Naive B cell (primary cell): Measurements from ENCODE around the gene KRTAP12-3. TPM values are rescaled to one million over a fixed set of nuclear protein-coding genes. Genes with fewer than 3 reads are reported as not detected.

Source experiments
- ATAC-seq, 2 donors: fragments of 150-1000 bp; cut with Tn5 transposase; 2 replicates each; pipeline ENCODE4 v1.10.0; 2021; ENCODE audit warnings: low read depth in 2 of 2, mild to moderate bottlenecking in 2 of 2, moderate library complexity in 2 of 2
- DNase-seq: peaks from one replicate; pipeline ENCODE4 v3.0.0; 2022
- H3K27ac Mint-ChIP-seq, 6 donors: one replicate each; pipeline ENCODE4 v1.8.0; 2020 to 2022; ENCODE audit warnings: mild to moderate bottlenecking in 6 of 6, mixed read lengths in 6 of 6, moderate library complexity in 5 of 6, inconsistent platforms in 2 of 6
- H3K27me3 Mint-ChIP-seq, 3 donors: one replicate each; pipeline ENCODE4 v1.8.0; 2021 to 2022; ENCODE audit warnings: mixed read lengths in 3 of 3, mild to moderate bottlenecking in 1 of 3
- H3K36me3 Mint-ChIP-seq, 2 donors: one replicate each; pipeline ENCODE4 v1.8.0; 2020 to 2022; ENCODE audit warnings: mixed read lengths in 2 of 2, inconsistent platforms in 1 of 2, mild to moderate bottlenecking in 1 of 2
- H3K4me1 Mint-ChIP-seq, 3 donors: one replicate each; pipeline ENCODE4 v1.8.0; 2020 to 2022; ENCODE audit warnings: mixed read lengths in 3 of 3, inconsistent platforms in 1 of 3, mild to moderate bottlenecking in 1 of 3, moderate library complexity in 1 of 3
- H3K4me3 Mint-ChIP-seq, 8 donors: one replicate each; pipeline ENCODE4 v1.8.0; 2020 to 2022; ENCODE audit warnings: mild to moderate bottlenecking in 8 of 8, mixed read lengths in 8 of 8, moderate library complexity in 8 of 8, inconsistent platforms in 2 of 8
- H3K9me3 Mint-ChIP-seq, 7 donors: one replicate each; pipeline ENCODE4 v1.8.0; 2020 to 2022; ENCODE audit warnings: mixed read lengths in 7 of 7, mild to moderate bottlenecking in 5 of 7, inconsistent platforms in 2 of 7, moderate library complexity in 1 of 7
- polyA plus RNA-seq, 6 donors: library from polyadenylated mRNA; unstranded; fragments of 300-500 nt; fragmentation: Illumina TruSeq; gene quantifications; one replicate each; pipeline ENCODE4 v1.2.3, GENCODE V29; 2021; ENCODE audit warnings: low read depth in 6 of 6

KRTAP12-3 gene
- polyA plus RNA-seq, 6 donors from 2014 or later = not detected

DNA sequence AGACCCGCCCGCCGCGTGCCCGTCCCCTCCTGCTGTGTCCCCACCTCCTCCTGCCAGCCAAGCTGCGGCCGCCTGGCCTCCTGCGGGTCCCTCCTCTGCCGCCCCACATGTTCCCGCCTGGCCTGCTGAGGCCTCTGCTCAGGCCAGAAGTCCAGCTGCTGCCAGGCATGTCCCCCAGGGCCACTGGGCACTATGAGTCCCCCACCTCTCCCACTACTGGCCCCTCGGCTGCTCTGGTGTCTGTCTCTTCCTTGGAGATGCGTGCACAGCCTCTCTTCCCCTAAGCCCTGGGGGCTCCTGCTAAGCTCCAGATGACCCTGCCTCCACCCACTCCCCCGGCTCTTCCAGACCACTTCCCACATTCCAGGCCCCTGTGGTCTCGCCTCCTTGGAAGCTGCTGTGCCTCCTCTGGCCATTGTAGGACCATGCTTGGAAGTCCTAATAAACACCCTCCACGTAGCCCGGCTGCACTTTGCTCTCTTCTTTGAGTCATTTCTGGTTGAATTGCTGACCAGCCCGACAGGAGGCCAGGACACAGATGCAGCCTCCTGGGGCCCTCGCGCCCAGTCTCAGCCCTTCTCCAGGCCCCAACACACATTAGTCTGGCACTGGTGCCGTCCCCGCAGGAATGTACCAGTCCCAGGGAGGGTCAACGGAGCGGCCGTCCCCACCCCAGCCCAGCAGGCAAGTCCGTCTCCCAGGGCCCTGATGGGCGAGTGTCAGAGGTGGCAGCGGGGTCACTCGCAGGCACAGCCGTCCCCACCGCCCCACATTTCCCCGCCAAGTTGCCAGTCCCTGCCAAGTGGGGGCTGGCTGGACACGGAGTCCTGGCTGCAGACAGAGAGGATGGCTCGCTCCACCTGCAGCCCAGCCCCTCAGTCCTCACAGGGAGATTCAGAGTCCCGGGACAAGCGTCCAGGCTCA, 40.3 kb downstream of the KRTAP12-3 start:
- H3K4me3 Mint-ChIP-seq = no peak overlapping the region
- peaks cover 0 to 5% (median 1%) of the 10 kb centered on the region in 3 donors for H3K4me1 Mint-ChIP-seq
- H3K36me3 Mint-ChIP-seq = peaks cover 0 to 21% of the 10 kb centered on the region in 2 donors
- peak overlapping the region in 1 of 6 donors; percentile 63 for H3K27ac Mint-ChIP-seq
- peaks cover 2 to 19% (median 11%) of the 10 kb centered on the region in 7 donors for H3K9me3 Mint-ChIP-seq
- ATAC-seq (no peak), DNase-seq (no peak)
- peaks cover 41 to 85% (median 82%) of the 10 kb centered on the region in 3 donors for H3K27me3 Mint-ChIP-seq

DNA sequence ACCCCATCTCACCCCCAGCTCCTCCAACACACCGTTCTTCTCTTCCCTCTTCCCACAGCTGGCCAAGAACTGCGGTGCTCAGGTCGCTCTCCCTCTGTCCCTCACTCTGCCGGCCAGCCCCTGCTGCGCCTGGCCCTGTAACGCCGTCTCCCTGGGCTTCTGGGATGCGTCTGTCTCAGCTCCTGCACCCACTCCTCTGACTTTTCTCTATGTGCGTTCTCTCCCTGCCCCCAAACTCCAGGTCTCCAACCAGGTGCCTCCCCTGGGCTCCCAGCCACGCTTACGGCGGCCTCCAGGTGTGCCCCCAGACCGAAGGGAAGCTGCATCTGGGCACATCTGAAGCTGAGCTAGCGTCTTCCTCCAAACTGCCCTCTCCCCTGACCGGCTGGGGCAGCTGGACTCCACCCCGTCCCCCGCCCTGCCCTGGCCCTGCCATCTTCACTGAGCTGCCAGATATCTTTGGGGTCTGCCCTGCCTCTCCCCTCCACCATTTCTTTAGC, 41.8 kb downstream of the KRTAP12-3 start:
- no peak for ATAC-seq
- DNase-seq = no peak
- Mint-ChIP-seq H3K36me3 (peaks cover 0 to 15% of the 10 kb centered on the region in 2 donors), H3K4me1 (peaks cover 0 to 6% (median 1%) of the 10 kb centered on the region in 3 donors), H3K9me3 (peaks cover 0 to 12% (median 2%) of the 10 kb centered on the region in 7 donors), H3K4me3 (peak overlapping the region in 1 of 8 donors; percentile 56), H3K27ac (no peak overlapping the region), H3K27me3 (peaks cover 38 to 92% (median 92%) of the 10 kb centered on the region in 3 donors)

DNA sequence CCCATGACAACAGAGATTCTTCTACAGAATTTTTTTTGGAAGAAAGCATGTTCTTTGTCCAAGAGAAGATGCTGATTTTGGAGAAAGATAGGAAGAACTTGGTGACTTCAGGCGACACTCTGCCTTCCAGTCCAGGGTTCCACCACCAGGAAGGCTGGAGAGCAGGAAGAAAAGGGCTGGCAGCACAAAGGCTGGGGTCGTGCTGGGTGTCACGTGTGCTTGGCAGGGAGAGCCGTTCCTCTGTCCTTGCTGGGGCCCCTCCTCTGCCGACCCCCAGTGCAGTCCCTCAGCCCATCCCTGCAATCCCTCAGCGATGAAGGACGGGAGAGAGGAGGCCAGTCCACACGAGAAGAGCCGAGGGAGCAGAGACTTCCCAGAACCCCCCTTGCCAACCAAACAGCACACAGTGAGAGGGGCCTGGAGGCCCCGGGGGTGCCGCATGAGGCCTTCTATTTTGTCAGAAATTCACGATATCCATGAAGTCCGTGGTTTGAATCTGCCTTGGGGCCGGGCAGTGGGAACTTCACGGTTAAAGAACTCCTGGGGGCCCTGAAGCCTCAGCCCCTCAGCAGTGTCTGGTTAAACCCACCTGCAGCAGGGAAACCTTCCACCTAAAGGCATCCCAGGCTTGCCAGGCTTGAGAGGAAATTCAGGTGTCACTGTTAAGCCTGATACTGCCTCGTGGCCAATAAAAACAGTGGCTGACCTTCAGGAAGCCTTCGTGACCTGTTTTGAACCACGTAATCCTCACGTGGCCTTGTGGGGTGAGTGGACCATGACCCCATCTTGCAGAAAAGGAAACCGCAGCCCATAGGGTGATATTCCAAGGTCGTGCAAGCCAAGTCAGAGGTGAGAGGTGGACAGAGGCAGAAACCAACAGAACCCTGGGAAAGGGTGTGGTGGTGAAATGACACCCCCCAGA, 42.6 kb downstream of the KRTAP12-3 start:
- Mint-ChIP-seq H3K4me1 (peaks cover 0 to 6% (median 1%) of the 10 kb centered on the region in 3 donors), H3K36me3 (peaks cover 0 to 21% of the 10 kb centered on the region in 2 donors), H3K4me3 (peak overlapping the region in 1 of 8 donors; percentile 56), H3K9me3 (peaks cover 0 to 19% (median 8%) of the 10 kb centered on the region in 7 donors), H3K27ac (no peak overlapping the region), H3K27me3 (peaks cover 35 to 97% (median 97%) of the 10 kb centered on the region in 3 donors)
- no peak for DNase-seq
- ATAC-seq = no peak

DNA sequence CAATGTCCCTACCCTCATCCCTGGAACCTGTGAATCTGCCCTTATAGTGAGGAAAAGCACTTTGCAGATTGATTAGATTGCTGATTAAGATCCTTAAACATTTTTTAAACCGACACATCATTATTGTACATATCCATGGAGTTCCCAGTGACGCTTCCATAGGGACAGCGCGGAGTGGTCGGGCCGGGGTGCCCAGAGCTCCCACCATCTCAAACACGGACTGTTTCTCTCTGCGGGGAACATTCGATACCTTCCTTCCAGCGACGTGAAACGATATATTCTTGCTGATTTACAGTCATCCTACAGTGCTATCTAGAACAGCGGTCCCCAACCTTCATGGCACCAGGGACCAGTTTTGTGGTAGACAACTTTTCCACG, 43.3 kb downstream of the KRTAP12-3 start:
- H3K27me3 Mint-ChIP-seq = peaks cover 33 to 97% (median 97%) of the 10 kb centered on the region in 3 donors
- H3K4me3 Mint-ChIP-seq = no peak overlapping the region

GRCh38 chr21:44701541-44701940, 43.8 kb downstream of the KRTAP12-3 start:
- Mint-ChIP-seq H3K4me3 (no peak overlapping the region), H3K4me1 (peaks cover 0 to 6% (median 6%) of the 10 kb centered on the region in 3 donors), H3K36me3 (peaks cover 0 to 28% of the 10 kb centered on the region in 2 donors), H3K27me3 (peaks cover 30 to 97% (median 93%) of the 10 kb centered on the region in 3 donors), H3K9me3 (peaks cover 0 to 26% (median 16%) of the 10 kb centered on the region in 7 donors), H3K27ac (peak overlapping the region in 1 of 6 donors; percentile 10)
- ATAC-seq (no peak), DNase-seq (no peak)

More for the DNA sequence above, 43.3 kb downstream of the KRTAP12-3 start:
- H3K36me3 Mint-ChIP-seq = peaks cover 0 to 27% of the 10 kb centered on the region in 2 donors
- no peak for ATAC-seq
- no peak for DNase-seq
- peaks cover 0 to 22% (median 15%) of the 10 kb centered on the region in 7 donors for H3K9me3 Mint-ChIP-seq
- H3K27ac Mint-ChIP-seq = no peak overlapping the region
- peaks cover 0 to 6% (median 5%) of the 10 kb centered on the region in 3 donors for H3K4me1 Mint-ChIP-seq

DNA sequence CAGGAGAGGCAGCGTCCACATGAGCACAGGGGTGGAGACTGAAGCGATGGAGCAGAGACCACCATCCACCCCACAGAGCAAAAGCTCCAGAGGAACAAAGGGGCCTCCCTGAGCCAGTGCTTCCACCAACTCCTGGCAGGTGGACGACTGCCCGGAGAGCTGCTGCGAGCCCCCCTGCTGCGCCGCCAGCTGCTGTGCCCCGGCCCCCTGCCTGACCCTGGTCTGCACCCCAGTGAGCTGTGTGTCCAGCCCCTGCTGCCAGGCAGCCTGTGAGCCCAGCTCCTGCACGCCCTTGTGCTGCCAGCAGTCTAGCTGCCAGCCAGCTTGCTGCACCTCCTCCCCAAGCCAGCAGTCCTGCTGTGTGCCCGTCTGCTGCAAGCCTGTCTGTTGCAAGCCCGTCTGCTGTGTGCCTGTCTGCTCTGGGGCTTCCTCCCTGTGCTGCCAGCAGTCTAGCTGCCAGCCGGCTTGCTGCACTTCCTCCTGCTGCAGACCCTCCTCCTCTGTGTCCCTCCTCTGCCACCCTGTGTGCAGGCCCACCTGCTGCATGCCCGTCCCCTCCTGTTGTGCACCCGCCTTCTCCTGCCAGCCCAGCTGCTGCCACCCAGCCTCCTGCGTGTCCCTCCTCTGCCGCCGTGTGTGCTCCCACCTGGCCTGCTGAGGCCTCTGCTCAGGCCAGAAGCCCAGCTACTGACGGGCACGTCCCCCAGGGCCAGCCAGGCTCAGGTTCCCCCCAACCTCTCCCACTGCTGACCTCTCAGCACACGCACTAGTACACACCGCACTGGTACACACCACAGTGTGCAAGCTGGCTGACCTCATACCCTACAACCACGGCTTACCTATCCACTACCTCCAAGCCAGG, 44.6 kb downstream of the KRTAP12-3 start:
- Mint-ChIP-seq H3K9me3 (peaks cover 0 to 28% (median 16%) of the 10 kb centered on the region in 7 donors), H3K4me1 (peaks cover 0 to 6% (median 6%) of the 10 kb centered on the region in 3 donors), H3K27ac (no peak overlapping the region), H3K27me3 (peaks cover 31 to 96% (median 87%) of the 10 kb centered on the region in 3 donors), H3K36me3 (peaks cover 0 to 28% of the 10 kb centered on the region in 2 donors), H3K4me3 (no peak overlapping the region)
- ATAC-seq (no peak), DNase-seq (no peak)

GRCh38 chr21:44702973-44703730, 45.4 kb downstream of the KRTAP12-3 start:
- Mint-ChIP-seq H3K4me1 (peaks cover 0 to 6% (median 6%) of the 10 kb centered on the region in 3 donors), H3K27ac (peak overlapping the region in 1 of 6 donors; percentile 69), H3K9me3 (peaks cover 0 to 27% (median 16%) of the 10 kb centered on the region in 7 donors), H3K36me3 (peaks cover 0 to 28% of the 10 kb centered on the region in 2 donors), H3K27me3 (peaks cover 35 to 96% (median 87%) of the 10 kb centered on the region in 3 donors), H3K4me3 (no peak overlapping the region)
- ATAC-seq (no peak), DNase-seq (no peak)

GRCh38 chr21:44703731-44704635, 46.3 kb downstream of the KRTAP12-3 start:
- H3K27ac Mint-ChIP-seq = no peak overlapping the region
- no peak for DNase-seq
- no peak for ATAC-seq
- peaks cover 0 to 28% of the 10 kb centered on the region in 2 donors for H3K36me3 Mint-ChIP-seq
- H3K4me1 Mint-ChIP-seq = peaks cover 0 to 6% (median 5%) of the 10 kb centered on the region in 3 donors
- no peak overlapping the region for H3K4me3 Mint-ChIP-seq
- H3K27me3 Mint-ChIP-seq = peaks cover 36 to 97% (median 86%) of the 10 kb centered on the region in 3 donors
- H3K9me3 Mint-ChIP-seq = peaks cover 0 to 28% (median 16%) of the 10 kb centered on the region in 7 donors

- peaks cover 0 to 10% (median 9%) of the 10 kb centered on the region in 3 donors for H3K4me1 Mint-ChIP-seq
- H3K27ac Mint-ChIP-seq = no peak overlapping the region
- peaks cover 0 to 28% (median 16%) of the 10 kb centered on the region in 7 donors for H3K9me3 Mint-ChIP-seq
- H3K4me3 Mint-ChIP-seq = no peak overlapping the region
- H3K36me3 Mint-ChIP-seq = peaks cover 0 to 23% of the 10 kb centered on the region in 2 donors
- no peak for ATAC-seq
- H3K27me3 Mint-ChIP-seq = peaks cover 38 to 98% (median 86%) of the 10 kb centered on the region in 3 donors
- no peak for DNase-seq
Measured at GRCh38 chr21:44704636-44705001, 46.9 kb downstream of the KRTAP12-3 start.

GRCh38 chr21:44706026-44706705, 48.4 kb downstream of the KRTAP12-3 start:
- peaks cover 0 to 28% (median 16%) of the 10 kb centered on the region in 7 donors for H3K9me3 Mint-ChIP-seq
- no peak for ATAC-seq
- H3K4me1 Mint-ChIP-seq = peaks cover 0 to 19% (median 10%) of the 10 kb centered on the region in 3 donors
- peak overlapping the region in 2 of 8 donors; percentile 45 to 54 for H3K4me3 Mint-ChIP-seq
- H3K27me3 Mint-ChIP-seq = peaks cover 32 to 98% (median 86%) of the 10 kb centered on the region in 3 donors
- DNase-seq = no peak
- H3K36me3 Mint-ChIP-seq = peaks cover 0 to 21% of the 10 kb centered on the region in 2 donors
- no peak overlapping the region for H3K27ac Mint-ChIP-seq
